GM10266 (cell line): ENCODE measurements around the gene IMMP2L.
A peak's percentile ranks its signal among the peaks of the same experiment; 100 is the strongest.
"Not testable (repeated sequence)": the region's sequence is repeated elsewhere in the genome, so short reads cannot be mapped to it uniquely, and the experiment has no call there.

Experiments used
- DNase-seq: peaks from one replicate; pipeline ENCODE4 v3.0.0; 2012; ENCODE audit errors: extremely low spot score
- TF ChIP-seq, protein P1 (sequence below): IDR thresholded peaks from 2 replicates; pipeline ENCODE4 v1.5.1; 2012; ENCODE audit warnings: mild to moderate bottlenecking, low read depth; ENCODE audit not compliant: control insufficient read depth, insufficient read depth; ENCODE audit errors: missing control alignments

Gene IMMP2L

DNA sequence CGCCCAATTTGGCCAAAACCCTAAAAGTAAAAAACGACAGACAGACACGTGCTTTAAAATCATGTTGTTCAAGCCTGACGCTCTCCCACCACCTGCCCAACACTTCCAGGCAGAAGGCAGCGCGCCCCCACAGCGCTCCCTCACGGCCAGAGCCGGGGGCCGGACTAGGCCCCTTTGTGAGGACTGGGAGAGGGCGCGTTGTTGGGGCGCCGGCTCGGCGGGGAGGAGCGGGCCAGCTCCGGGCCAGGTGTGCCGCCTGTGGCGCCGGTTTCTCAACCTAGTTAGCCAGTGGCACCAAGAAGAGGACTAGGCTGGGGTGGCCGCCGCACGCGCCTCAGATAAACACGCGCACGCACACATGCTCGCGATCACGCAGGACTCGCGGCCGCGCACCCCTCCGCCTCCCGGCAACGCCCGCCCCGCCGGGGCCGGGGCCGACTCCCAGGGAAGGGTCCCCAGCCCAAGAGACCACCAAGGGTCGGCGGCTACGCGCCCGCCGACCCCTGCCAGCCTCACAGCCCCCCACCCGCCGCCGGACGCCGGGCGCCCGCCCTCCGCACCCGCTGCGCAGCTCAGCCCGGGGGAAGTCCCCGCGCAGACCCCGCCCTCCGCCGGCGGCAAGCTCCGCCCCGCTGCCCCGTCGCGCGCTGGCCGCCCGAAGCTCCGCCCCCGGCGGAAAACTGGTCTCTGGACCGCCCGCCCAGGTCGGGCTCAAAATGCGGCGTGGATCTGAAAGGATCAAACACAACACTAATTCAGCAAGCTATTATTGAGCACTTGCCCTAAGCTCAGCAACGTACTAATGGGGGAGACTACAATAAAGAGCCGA is at the start of gene IMMP2L:
IMMP2L (minus strand) TSS at position 589 of the 829 bp plus-strand sequence.
- TF ChIP-seq, protein P1, sequence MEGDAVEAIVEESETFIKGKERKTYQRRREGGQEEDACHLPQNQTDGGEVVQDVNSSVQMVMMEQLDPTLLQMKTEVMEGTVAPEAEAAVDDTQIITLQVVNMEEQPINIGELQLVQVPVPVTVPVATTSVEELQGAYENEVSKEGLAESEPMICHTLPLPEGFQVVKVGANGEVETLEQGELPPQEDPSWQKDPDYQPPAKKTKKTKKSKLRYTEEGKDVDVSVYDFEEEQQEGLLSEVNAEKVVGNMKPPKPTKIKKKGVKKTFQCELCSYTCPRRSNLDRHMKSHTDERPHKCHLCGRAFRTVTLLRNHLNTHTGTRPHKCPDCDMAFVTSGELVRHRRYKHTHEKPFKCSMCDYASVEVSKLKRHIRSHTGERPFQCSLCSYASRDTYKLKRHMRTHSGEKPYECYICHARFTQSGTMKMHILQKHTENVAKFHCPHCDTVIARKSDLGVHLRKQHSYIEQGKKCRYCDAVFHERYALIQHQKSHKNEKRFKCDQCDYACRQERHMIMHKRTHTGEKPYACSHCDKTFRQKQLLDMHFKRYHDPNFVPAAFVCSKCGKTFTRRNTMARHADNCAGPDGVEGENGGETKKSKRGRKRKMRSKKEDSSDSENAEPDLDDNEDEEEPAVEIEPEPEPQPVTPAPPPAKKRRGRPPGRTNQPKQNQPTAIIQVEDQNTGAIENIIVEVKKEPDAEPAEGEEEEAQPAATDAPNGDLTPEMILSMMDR = peak; percentile 68
- peak; percentile 95 for DNase-seq

DNA sequence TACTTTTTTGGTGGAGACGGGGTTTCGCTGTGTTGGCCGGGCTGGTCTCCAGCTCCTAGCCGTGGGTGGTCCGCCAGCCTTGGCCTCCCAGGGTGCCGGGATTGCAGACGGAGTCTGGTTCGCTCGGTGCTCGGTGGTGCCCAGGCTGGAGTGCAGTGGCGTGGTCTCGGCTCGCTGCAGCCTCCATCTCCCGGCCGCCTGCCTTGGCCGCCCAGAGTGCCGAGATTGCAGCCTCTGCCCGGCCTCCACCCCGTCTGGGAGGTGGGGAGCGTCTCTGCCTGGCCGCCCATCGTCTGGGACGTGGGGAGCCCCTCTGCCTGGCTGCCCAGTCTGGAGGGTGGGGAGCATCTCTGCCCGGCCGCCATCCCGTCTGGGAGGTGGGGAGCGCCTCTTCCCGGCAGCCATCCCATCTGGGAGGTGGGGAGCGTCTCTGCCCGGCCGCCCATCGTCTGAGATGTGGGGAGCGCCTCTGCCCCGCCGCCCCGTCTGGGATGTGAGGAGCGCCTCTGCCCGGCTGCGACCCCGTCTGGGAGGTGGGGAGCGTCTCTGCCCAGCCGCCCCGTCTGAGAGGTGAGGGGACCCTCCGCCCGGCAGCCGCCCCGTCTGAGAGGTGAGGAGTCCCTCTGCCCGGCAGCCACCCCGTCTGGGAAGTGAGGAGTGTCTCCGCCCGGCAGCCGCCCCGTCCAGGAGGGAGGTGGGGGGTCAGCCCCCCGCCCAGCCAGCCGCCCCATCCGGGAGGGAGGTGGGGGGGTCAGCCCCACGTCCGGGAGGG is 47.4 kb upstream of the IMMP2L start:
- DNase-seq = not testable (repeated sequence)

DNA sequence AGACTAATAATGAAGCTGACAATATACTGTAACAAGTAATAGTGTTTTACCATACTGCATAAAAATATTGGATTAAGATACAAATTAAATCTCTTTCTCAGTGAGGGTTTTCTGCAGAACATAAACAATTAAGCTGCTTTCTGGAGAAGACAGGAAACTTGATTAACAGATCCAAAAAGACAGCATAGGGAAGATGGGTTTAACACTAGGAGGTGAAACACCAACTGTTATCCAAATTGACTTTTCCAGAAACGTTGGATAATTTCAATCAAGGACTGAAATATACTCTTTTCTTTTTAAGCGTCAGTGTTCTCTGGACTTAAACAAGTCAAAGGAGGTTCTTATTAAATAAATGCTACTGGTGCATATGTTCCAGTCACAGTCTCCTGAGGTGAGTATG is 45.3 kb upstream of the IMMP2L start:
- TF ChIP-seq, protein P1 = no peak
- DNase-seq = no peak

DNA sequence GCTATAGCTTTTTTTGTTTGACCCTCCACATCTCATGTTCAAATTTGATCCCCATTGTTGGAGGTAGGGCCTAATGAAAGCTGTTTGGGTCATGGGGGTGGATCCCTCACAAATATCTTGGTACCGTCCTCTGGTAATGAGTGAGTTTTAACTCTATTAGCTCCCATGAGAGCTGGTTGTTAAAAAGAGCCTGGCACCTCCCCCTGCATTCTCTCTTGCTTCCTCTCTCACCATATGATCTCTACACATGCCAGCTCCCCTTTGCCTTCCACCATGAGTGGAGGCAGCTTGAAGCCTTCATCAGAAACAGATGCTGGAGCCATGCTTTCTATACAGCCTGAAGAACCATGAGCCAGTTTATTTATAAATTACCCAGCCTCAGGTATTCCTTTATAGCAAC is 43.0 kb upstream of the IMMP2L start:
- TF ChIP-seq, protein P1 = no peak
- DNase-seq = no peak

DNA sequence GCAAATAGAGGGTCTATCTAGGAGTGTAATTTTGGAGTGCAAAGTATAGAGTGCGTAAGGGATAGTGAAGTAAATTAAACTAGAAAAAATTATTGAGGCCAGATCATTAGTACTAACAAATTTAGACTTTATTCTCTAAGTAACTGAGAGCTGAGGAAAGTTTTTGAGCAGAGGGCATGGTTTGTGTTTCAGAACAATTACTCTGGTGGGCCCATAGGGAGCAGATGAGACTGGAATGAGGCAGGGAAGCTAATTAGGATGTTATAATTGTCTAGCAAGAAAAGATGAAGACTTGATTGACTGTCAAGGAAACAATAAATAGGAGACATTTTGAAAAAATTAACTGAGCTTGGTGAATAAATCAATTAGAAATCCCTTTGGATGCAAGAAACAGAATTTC is 37.8 kb upstream of the IMMP2L start:
- DNase-seq = no peak
- TF ChIP-seq, protein P1 = no peak

DNA sequence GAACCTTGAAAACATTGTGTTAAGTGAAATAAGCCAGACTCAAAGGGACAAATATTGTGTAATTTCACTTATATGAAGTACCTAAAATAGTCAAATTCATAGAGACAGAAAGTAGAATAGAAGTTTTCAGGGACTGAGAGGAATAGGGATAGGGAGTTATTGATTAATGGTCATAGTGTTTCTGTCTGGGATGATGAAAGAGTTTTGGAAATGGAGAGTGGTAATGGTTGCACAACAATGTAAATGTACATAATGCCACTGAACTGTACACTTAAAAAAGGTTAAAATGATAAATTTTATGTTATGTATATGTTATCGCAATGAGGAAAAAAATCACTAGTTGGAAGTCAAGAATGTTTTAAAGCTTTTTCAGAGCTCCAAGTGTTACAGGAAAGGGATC is 33.5 kb upstream of the IMMP2L start:
- TF ChIP-seq, protein P1 = no peak
- no peak for DNase-seq

DNA sequence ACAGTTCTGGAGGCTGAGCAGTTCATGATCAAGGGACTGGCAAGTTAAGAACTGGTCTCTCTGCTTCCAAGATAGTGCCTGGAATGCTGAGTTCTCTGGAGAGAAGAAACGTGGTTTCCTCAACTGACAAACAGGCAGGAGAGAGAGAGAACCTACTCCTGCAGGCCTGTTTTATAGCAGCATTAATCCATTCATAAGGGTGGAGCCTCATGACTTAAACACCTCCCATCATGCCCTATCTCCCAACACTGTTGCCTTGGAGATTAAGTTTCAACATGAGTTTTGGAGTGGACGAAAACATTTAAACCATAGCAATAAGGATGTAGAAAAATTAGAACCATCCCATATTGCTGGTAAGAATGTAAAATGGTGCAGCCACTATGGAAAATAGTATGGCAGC is 32.3 kb upstream of the IMMP2L start:
- DNase-seq = no peak
- TF ChIP-seq, protein P1 = no peak
